Ectodermal cell (in vitro differentiated cells): ENCODE results near the gene RNF19B.
A peak's percentile ranks its signal among the peaks of the same experiment; 100 is the strongest.
"Not testable (repeated sequence)": the region's sequence is repeated elsewhere in the genome, so short reads cannot be mapped to it uniquely, and the experiment has no call there.

Source experiments
- H3K27ac ChIP-seq: 2 replicates; pipeline ENCODE4 v1.7.0; 2013; ENCODE audit warnings: mild to moderate bottlenecking, low read depth, low read length; ENCODE audit not compliant: insufficient read depth, poor library complexity, severe bottlenecking
- H3K27me3 ChIP-seq: 2 replicates; pipeline ENCODE4 v1.7.0; 2013; ENCODE audit warnings: mild to moderate bottlenecking, low read length; ENCODE audit not compliant: insufficient read depth, control insufficient read depth, poor library complexity, severe bottlenecking
- H3K36me3 ChIP-seq: one replicate; pipeline ENCODE4 v1.7.0; 2013; ENCODE audit warnings: low read length; ENCODE audit not compliant: control insufficient read depth, insufficient read depth
- H3K4me1 ChIP-seq: one replicate; pipeline ENCODE4 v1.7.0; 2013; ENCODE audit warnings: low read length; ENCODE audit not compliant: control insufficient read depth, insufficient read depth
- H3K4me3 ChIP-seq: 2 replicates; pipeline ENCODE4 v1.7.0; 2013; ENCODE audit warnings: low read depth, low read length, control low read depth; ENCODE audit not compliant: insufficient read depth
- H3K9me3 ChIP-seq: 2 replicates; pipeline ENCODE4 v1.7.0; 2013; ENCODE audit warnings: mild to moderate bottlenecking, low read length, moderate library complexity; ENCODE audit not compliant: control insufficient read depth
- WGBS, 2 experiments: methylation state at CpG; one replicate each; pipeline ENCODE4 v1.1.7; 2013; ENCODE audit warnings: missing lambda C conversion rate in 2 of 2; 5-methylcytosine and 5-hydroxymethylcytosine counted together

Gene RNF19B

GRCh38 chr1:32983020-32983419 lies 18.4 kb upstream of the RNF19B start:
- Histone ChIP-seq H3K27me3 (no peaks in the 10 kb centered on the region), H3K27ac (no peak overlapping the region), H3K4me3 (no peak overlapping the region), H3K36me3 (no peaks in the 10 kb centered on the region), H3K9me3 (no peaks in the 10 kb centered on the region), H3K4me1 (peaks cover 9% of the 10 kb centered on the region)
- WGBS, 2 experiments, result 96 to 97% methylated on average over 3 of the region's 3 CpGs

DNA sequence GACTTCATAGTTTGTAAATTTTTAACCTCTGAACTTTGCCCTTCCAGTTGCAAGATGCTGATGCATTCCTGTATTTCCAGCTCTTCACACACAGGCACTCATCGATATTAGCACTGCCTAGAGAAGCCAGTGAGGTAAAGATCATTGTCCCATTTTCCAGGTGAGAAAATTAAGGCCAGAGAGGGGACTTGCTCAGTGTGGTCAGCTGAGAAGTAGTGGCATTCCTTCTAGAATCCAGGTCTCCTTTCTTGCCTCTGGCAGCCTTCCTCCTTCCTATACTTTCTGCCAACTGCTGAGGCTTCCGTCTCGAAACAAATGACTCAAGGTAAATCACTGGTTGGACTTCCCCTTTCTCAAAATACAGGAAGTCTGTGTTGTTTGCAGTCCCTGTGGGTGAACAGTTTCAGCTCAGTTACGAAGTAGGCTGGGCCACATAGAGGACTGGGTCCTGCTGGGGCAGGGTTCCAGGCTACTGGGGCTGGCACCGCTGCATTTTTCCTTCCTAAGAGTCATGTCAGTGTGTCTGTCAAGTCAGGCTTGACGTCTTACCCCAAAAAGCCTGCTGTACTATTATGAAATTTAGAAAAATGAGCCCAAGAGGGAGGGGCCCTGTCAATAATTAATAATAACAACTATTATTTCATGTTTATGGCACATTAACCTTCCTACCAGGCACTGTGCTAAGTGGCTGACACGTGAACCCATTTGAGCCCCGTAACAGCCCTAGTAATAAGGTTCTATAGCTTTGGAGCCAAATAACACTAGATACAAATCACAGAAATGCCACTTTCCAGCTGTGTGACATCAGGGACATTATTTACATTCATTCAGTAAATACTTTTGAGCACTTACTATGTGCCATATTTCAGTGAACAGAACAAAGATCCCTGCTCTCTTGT lies 16.6 kb upstream of the RNF19B start:
- Histone ChIP-seq H3K27ac (no peak overlapping the region), H3K9me3 (no peaks in the 10 kb centered on the region), H3K4me1 (peaks cover 9% of the 10 kb centered on the region), H3K36me3 (no peaks in the 10 kb centered on the region), H3K4me3 (no peak overlapping the region), H3K27me3 (no peaks in the 10 kb centered on the region)
- 69 to 73% methylated on average over 7 to 8 of the region's 8 CpGs for WGBS, 2 experiments

GRCh38 chr1:32980080-32980479 lies 15.5 kb upstream of the RNF19B start:
- Histone ChIP-seq H3K27me3 (no peaks in the 10 kb centered on the region), H3K4me1 (peaks cover 9% of the 10 kb centered on the region), H3K27ac (no peak overlapping the region), H3K36me3 (no peaks in the 10 kb centered on the region), H3K9me3 (no peaks in the 10 kb centered on the region), H3K4me3 (no peak overlapping the region)
- 95% methylated on average over 10 of the region's 10 CpGs for WGBS, 2 experiments

- no peak overlapping the region for H3K4me3 ChIP-seq
- 93% methylated on average over 4 of the region's 4 CpGs for WGBS, 2 experiments
- no peaks in the 10 kb centered on the region for H3K36me3 ChIP-seq
- H3K9me3 ChIP-seq, result no peaks in the 10 kb centered on the region
- no peaks in the 10 kb centered on the region for H3K4me1 ChIP-seq
- no peak overlapping the region for H3K27ac ChIP-seq
- no peaks in the 10 kb centered on the region for H3K27me3 ChIP-seq
Observed at GRCh38 chr1:32978854-32979253, 14.2 kb upstream of the RNF19B start.

DNA sequence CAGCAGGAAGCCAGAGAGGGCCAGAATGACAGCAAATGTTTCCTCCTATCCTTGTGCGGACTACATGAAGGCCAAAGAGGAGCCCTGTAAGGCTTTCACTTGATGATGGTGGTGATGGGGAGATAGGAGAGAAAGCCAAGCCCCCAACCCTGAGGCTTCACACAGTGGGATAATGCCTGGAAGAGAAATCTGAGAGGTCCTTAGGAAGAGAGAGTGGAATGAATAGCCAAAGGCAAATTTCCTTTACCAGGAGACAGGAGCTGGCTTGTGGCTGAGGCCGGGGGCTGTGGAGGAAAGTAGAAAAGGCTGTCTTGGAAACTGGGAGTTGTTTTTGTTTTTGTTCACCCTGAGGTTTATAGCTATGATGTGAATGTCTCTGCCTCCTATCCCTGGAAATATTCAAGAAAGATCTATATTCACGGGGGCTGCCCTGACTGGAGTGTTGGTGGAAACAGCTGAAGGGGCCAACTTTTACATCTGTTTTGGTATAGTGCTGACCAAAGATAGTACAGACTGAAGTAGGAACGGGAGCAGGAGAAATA lies 13.0 kb upstream of the RNF19B start:
- Histone ChIP-seq H3K4me3 (no peak overlapping the region), H3K27me3 (peaks cover 6% of the 10 kb centered on the region), H3K36me3 (no peaks in the 10 kb centered on the region), H3K4me1 (no peaks in the 10 kb centered on the region), H3K9me3 (no peaks in the 10 kb centered on the region), H3K27ac (no peak overlapping the region)
- WGBS, 2 experiments, result 71 to 86% methylated on average over 4 of the region's 4 CpGs

DNA sequence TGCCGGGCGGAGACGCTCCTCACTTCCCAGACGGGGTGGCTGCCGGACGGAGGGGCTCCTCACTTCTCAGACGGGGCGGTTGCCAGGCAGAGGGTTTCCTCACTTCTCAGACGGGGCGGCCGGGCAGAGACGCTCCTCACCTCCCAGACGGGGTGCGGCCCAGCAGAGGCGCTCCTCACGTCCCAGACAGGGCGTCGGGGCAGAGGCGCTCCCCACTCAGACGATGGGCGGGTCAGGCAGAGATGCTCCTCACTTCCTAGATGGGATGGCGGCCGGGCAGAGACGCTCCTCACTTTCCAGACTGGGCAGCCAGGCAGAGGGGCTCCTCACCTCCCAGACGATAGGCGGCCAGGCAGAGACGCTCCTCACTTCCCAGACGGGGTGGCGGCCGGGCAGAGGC lies 10.4 kb upstream of the RNF19B start:
- not testable (repeated sequence) for H3K36me3 ChIP-seq, H3K9me3 ChIP-seq, H3K4me1 ChIP-seq, H3K27ac ChIP-seq, H3K4me3 ChIP-seq
- H3K27me3 ChIP-seq, result peaks cover 29% of the 10 kb centered on the region
- WGBS, 2 experiments, result 94 to 96% methylated on average over 27 to 30 of the region's 30 CpGs

DNA sequence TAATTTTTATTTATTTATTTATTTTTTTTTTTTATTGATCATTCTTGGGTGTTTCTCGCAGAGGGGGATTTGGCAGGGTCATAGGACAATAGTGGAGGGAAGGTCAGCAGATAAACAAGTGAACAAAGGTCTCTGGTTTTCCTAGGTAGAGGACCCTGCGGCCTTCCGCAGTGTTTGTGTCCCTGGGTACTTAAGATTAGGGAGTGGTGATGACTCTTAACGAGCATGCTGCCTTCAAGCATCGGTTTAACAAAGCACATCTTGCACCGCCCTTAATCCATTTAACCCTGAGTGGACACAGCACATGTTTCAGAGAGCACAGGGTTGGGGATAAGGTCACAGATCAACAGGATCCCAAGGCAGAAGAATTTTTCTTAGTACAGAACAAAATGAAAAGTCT lies 8.8 kb upstream of the RNF19B start:
- not testable (repeated sequence) for H3K9me3 ChIP-seq, H3K4me1 ChIP-seq, H3K27ac ChIP-seq, H3K36me3 ChIP-seq, H3K4me3 ChIP-seq
- 18 to 39% methylated on average over 3 of the region's 6 CpGs for WGBS, 2 experiments
- H3K27me3 ChIP-seq, result peaks cover 34% of the 10 kb centered on the region

DNA sequence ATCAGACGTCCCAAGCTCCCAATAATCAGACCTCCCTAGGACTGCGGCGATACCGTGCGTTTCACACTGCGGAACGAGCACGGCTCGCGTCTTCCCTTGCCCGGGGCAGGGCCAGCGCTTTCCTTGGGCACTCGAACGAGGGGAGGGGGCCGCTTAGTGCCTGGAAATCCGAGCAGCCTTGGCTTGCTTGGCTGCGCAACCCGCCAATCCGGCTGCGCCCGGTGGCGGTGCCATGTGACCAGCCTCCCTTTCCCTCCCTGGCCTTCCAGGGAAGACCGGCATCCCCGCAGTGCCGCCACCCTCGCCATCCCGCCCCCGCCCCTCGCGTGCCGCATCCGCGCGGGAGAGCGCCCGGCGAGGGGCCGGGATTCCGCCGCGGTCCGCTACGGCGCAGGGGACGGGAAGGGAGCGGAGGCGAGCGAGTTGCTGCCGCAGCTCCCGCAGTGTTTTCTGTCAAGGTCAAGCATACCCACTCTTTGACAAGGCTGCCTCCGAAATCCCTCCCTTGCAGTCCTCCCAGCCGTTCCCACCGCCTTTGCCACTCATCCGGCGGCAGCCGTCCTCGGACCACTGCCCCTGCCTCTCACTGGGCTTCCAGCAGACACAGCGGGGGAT lies 8.3 kb upstream of the RNF19B start:
- no peak overlapping the region for H3K27ac ChIP-seq
- H3K4me1 ChIP-seq, result no peaks in the 10 kb centered on the region
- no peaks in the 10 kb centered on the region for H3K9me3 ChIP-seq
- H3K4me3 ChIP-seq, result peak overlapping the region; percentile 37
- H3K27me3 ChIP-seq, result peaks cover 38% of the 10 kb centered on the region
- H3K36me3 ChIP-seq, result no peaks in the 10 kb centered on the region
- 1% methylated on average over 53 to 57 of the region's 58 CpGs for WGBS, 2 experiments

DNA sequence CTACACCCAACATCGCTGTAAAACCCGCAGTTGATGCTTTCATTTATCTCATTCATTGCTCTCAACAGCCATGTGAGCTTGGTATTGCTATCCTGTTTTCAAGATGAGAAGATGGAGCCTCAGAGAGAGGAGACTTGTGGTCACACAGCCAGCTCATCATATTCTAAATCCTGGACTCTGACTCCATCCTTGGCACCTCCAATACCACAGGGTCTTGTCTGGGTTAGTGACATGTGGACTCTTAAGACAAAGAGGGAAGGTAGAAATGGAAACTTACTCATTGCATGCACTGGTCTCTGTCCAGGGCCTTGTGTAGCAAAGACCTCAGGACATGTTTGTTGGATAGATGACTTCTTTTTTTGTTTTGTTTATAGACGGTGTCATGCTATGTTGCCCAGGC lies 7.0 kb upstream of the RNF19B start:
- Histone ChIP-seq H3K27ac (no peak overlapping the region), H3K36me3 (no peaks in the 10 kb centered on the region), H3K4me3 (no peak overlapping the region), H3K4me1 (no peaks in the 10 kb centered on the region), H3K27me3 (peaks cover 40% of the 10 kb centered on the region), H3K9me3 (no peaks in the 10 kb centered on the region)
- 93 to 96% methylated on average over 3 of the region's 3 CpGs for WGBS, 2 experiments

DNA sequence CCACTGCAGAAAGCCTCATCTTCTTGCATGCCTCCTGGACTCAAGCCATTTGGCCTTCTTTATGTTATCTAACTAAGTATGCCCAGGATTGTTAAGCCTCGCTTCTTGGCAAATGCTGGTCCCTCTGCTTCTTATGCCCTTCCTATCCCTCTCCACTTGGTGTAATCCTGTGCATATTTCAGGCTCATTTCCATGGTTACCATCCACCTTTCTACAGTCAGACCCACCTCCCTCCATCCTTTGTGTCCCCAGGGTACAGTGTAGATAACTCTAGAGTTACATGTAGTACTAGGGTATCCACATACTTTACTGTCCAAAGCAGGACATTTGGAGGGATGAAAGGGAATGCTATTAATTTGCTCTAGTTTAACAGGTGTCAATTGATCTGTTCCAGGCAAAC lies 6.5 kb upstream of the RNF19B start:
- Histone ChIP-seq H3K27ac (no peak overlapping the region), H3K9me3 (no peaks in the 10 kb centered on the region), H3K27me3 (peaks cover 40% of the 10 kb centered on the region), H3K36me3 (no peaks in the 10 kb centered on the region), H3K4me3 (no peak overlapping the region), H3K4me1 (no peaks in the 10 kb centered on the region)
- whole genome bisulfite sequencing, 2 experiments, result 92 to 100% methylated on average over 1 of the region's 1 CpG
